ENCODE results near the gene CCDC38. TPM values are rescaled to one million over a fixed set of nuclear protein-coding genes. Genes with fewer than 3 reads are reported as not detected.

The CCDC38 gene
- total RNA-seq, 1 experiment from 2014 or later, result not detected

GRCh38 chr12:95896846-95897245 lies 45.6 kb downstream of the CCDC38 start (continued):
- TF ChIP-seq, protein P1, sequence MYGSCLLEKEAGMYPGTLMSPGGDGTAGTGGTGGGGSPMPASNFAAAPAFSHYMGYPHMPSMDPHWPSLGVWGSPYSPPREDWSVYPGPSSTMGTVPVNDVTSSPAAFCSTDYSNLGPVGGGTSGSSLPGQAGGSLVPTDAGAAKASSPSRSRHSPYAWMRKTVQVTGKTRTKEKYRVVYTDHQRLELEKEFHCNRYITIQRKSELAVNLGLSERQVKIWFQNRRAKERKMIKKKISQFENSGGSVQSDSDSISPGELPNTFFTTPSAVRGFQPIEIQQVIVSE (CRISPR knock-in tag; IDR thresholded peaks at IDR 0.05; ENCODE audit: borderline replicate concordance), result no peak
- TF ChIP-seq USF2 (CRISPR knock-in tag; IDR thresholded peaks at IDR 0.05), result no peak

DNA sequence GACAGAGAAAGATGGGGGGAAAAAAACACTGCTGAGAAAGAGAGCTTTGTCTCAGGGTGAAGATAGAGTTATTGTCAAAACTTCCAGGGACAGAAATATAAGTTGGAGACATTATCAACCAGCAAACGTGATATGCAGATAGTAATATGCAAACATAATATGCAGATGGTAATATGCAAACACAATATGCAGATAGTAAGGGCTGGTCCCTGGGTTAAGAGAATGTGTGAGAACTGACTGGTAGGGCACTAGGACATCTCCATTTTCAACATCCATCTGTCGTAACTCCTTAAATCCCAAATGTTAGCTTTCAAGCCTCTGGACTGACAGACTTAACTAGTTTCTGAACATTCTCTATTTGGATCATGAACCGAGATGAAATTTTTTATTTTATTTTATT lies 51.5 kb downstream of the CCDC38 start:
- no peak for ATAC-seq
- Mint-ChIP-seq H3K36me3 (no peaks in the 10 kb centered on the region), H3K4me1 (no peaks in the 10 kb centered on the region), H3K4me3 (no peak overlapping the region), H3K9me3 (peaks cover 4% of the 10 kb centered on the region; the same call in 1 of the 2 replicates), H3K27ac (no peak overlapping the region), H3K27me3 (ENCODE audit: low read depth) (no peaks in the 10 kb centered on the region)
- ChIA-PET CTCF (no interaction called here), POLR2A (no interaction called here)
- TF ChIP-seq, protein P2, sequence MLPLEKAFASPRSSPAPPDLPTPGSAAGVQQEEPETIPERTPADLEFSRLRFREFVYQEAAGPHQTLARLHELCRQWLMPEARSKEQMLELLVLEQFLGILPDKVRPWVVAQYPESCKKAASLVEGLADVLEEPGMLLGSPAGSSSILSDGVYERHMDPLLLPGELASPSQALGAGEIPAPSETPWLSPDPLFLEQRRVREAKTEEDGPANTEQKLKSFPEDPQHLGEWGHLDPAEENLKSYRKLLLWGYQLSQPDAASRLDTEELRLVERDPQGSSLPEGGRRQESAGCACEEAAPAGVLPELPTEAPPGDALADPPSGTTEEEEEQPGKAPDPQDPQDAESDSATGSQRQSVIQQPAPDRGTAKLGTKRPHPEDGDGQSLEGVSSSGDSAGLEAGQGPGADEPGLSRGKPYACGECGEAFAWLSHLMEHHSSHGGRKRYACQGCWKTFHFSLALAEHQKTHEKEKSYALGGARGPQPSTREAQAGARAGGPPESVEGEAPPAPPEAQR (CRISPR knock-in tag; IDR thresholded peaks at IDR 0.05), result no peak
- no peak for TF ChIP-seq CREB1 (CRISPR knock-in tag; IDR thresholded peaks at IDR 0.05)
- TF ChIP-seq STAT6 (CRISPR knock-in tag; conservative IDR thresholded peaks at IDR 0.05; ENCODE audit: low read depth), result no peak
- TF ChIP-seq, protein P3, sequence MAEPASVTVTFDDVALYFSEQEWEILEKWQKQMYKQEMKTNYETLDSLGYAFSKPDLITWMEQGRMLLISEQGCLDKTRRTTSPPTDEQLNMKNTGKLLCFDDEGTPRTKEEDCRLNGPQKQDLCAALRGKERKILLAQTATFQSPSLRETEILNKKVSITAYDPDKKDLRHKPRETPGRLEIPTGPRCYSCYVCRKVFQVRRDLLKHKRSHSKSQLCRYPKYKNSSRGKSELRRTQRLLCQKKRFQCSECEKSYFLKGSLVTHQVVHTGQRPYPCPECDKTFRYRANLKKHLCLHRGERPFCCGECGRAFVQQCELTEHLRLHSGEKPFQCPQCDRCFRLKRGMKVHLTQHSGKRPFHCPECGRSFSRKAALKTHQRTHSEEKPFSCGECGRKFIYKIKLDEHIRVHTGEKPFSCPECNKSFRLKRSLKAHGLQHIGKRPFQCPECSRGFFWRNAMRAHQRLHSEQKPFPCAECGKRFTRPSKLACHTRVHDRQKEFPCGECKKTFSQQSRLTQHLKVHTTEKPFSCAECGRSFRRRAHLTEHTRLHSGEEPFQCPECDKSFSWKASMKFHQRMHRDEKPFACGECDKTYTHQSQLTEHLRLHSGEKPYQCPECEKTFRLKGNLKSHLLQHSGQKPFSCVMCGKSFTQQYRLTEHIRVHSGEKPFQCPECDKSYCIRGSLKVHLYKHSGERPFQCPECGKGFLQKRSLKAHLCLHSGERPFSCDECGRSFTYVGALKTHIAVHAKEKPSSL (CRISPR knock-in tag; conservative IDR thresholded peaks at IDR 0.05), result no peak
- TF ChIP-seq NR3C1 (CRISPR knock-in tag; conservative IDR thresholded peaks at IDR 0.05; ENCODE audit: low read depth), result no peak
- TF ChIP-seq ELF4 (CRISPR knock-in tag; IDR thresholded peaks at IDR 0.05; ENCODE audit: low read depth), result no peak
- TF ChIP-seq SMAD4 (CRISPR knock-in tag; IDR thresholded peaks at IDR 0.05), result no peak
- TF ChIP-seq SOX15 (CRISPR knock-in tag; IDR thresholded peaks at IDR 0.05), result no peak
- no peak for TF ChIP-seq MLX (CRISPR knock-in tag; IDR thresholded peaks at IDR 0.05)
- TF ChIP-seq, protein P4, sequence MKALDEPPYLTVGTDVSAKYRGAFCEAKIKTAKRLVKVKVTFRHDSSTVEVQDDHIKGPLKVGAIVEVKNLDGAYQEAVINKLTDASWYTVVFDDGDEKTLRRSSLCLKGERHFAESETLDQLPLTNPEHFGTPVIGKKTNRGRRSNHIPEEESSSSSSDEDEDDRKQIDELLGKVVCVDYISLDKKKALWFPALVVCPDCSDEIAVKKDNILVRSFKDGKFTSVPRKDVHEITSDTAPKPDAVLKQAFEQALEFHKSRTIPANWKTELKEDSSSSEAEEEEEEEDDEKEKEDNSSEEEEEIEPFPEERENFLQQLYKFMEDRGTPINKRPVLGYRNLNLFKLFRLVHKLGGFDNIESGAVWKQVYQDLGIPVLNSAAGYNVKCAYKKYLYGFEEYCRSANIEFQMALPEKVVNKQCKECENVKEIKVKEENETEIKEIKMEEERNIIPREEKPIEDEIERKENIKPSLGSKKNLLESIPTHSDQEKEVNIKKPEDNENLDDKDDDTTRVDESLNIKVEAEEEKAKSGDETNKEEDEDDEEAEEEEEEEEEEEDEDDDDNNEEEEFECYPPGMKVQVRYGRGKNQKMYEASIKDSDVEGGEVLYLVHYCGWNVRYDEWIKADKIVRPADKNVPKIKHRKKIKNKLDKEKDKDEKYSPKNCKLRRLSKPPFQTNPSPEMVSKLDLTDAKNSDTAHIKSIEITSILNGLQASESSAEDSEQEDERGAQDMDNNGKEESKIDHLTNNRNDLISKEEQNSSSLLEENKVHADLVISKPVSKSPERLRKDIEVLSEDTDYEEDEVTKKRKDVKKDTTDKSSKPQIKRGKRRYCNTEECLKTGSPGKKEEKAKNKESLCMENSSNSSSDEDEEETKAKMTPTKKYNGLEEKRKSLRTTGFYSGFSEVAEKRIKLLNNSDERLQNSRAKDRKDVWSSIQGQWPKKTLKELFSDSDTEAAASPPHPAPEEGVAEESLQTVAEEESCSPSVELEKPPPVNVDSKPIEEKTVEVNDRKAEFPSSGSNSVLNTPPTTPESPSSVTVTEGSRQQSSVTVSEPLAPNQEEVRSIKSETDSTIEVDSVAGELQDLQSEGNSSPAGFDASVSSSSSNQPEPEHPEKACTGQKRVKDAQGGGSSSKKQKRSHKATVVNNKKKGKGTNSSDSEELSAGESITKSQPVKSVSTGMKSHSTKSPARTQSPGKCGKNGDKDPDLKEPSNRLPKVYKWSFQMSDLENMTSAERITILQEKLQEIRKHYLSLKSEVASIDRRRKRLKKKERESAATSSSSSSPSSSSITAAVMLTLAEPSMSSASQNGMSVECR (CRISPR knock-in tag; IDR thresholded peaks at IDR 0.05; ENCODE audit: borderline replicate concordance), result no peak
- no peak for TF ChIP-seq JAZF1 (CRISPR knock-in tag; IDR thresholded peaks at IDR 0.05)
- DNase-seq (ENCODE audit: low spot score), result no peak

All from WTC11 (cell line).